ENCODE data around the gene KCNB1. TPM values are rescaled to one million over a fixed set of nuclear protein-coding genes. Genes with fewer than 3 reads are reported as not detected.

The KCNB1 gene
- total RNA-seq, 1 experiment from 2014 or later = 0.68 TPM

- H3K18ac ChIP-seq (ENCODE audit: insufficient read length, low read depth, low read length) = no peak overlapping the region
- no peak for TF ChIP-seq CTCF (conservative IDR thresholded peaks at IDR 0.05)
- Mint-ChIP-seq H3K9me3 (no peaks in the 10 kb centered on the region), H3K4me1 (peaks cover 14 to 16% of the 10 kb centered on the region in 2 experiments), H3K27ac (no peak overlapping the region), H3K27me3 (ENCODE audit: low read depth) (peaks cover 3% of the 10 kb centered on the region; the same call in 1 of the 2 replicates), H3K4me3 (no peak overlapping the region), H3K36me3 (ENCODE audit: insufficient read depth in 1 of 3, low read depth in 3 of 3) (no peaks in the 10 kb centered on the region)
- no peak overlapping the region for H3K14ac ChIP-seq (ENCODE audit: insufficient read depth, low read length)
- H3K23me2 ChIP-seq (ENCODE audit: insufficient read length, low read depth, low read length, poor library complexity, severe bottlenecking) = no peaks in the 10 kb centered on the region
- no peak overlapping the region for H2BK20ac ChIP-seq (ENCODE audit: low read depth, low read length, poor library complexity, severe bottlenecking)
- H3K79me1 ChIP-seq (ENCODE audit: insufficient read depth, low read depth, low read length, poor library complexity, severe bottlenecking) = no peaks in the 10 kb centered on the region
- no peak overlapping the region for H3K56ac ChIP-seq (ENCODE audit: insufficient read length, low read depth, low read length)
- H2AFZ ChIP-seq (ENCODE audit: low read length) = no peak overlapping the region
- WGBS (ENCODE audit: extremely low coverage, insufficient read length, low lambda C conversion rate) = no CpG with 5 or more reads among the region's 11 CpGs
- no peak overlapping the region for H3K23ac ChIP-seq (ENCODE audit: insufficient read length, low read depth, low read length)
- no peak overlapping the region for H2BK5ac ChIP-seq (ENCODE audit: insufficient read length, low read length)
- no peak for DNase-seq
- no peaks in the 10 kb centered on the region for H4K20me1 ChIP-seq (ENCODE audit: control insufficient read depth, insufficient read depth, insufficient read length)
- H2BK120ac ChIP-seq (ENCODE audit: low read depth, low read length, poor library complexity, severe bottlenecking) = no peak overlapping the region
- no peaks in the 10 kb centered on the region for H3K27me3 ChIP-seq (ENCODE audit: insufficient read depth, low read length)
- no peaks in the 10 kb centered on the region for H3K9me3 ChIP-seq (ENCODE audit: control insufficient read depth, low read depth, low read length)
- H4K5ac ChIP-seq (ENCODE audit: insufficient read length, low read depth, low read length) = no peak overlapping the region
- H3T11ph ChIP-seq (ENCODE audit: low read length) = no peak overlapping the region
- H3K79me2 ChIP-seq (ENCODE audit: insufficient read depth, low read length) = no peaks in the 10 kb centered on the region
- no peak overlapping the region for H3K4me2 ChIP-seq (ENCODE audit: insufficient read depth, insufficient read length, low read length)
- H3K27ac ChIP-seq (ENCODE audit: insufficient read length, low read depth, low read length) = no peak overlapping the region
- H4K8ac ChIP-seq (replicated peaks; ENCODE audit: insufficient read length, low read depth, low read length) = no peak overlapping the region
- no peak overlapping the region for H3K9ac ChIP-seq (ENCODE audit: extremely low read depth, insufficient read length, low read length)
- no peak overlapping the region for H2BK12ac ChIP-seq (ENCODE audit: insufficient read length, low read depth, low read length)
- no peak overlapping the region for H2BK15ac ChIP-seq (ENCODE audit: low read depth, low read length)
- H2AK5ac ChIP-seq (ENCODE audit: insufficient read length, low read length) = no peak overlapping the region
- no peak overlapping the region for H4K91ac ChIP-seq (ENCODE audit: insufficient read length, low read depth, low read length)
- 0 out of 2 replicates have a peak, but pooled peaks cover 3% of the 10 kb centered on the region for H3K4me1 ChIP-seq (ENCODE audit: insufficient read depth, low read length)
- H3K4ac ChIP-seq (ENCODE audit: low read depth, low read length) = no peak overlapping the region
Observed at GRCh38 chr20:49408509-49409104, 73.9 kb downstream of the KCNB1 start.

All from H9 (cell line).